HFFc6 (cell line): ENCODE results near the gene ACKR3. TPM values are rescaled to one million over a fixed set of nuclear protein-coding genes. Genes with fewer than 3 reads are reported as not detected.

Experiments
- DNase-seq: peaks from one replicate; pipeline ENCODE4 v3.0.0-alpha.2; 2018
- H3K27ac Mint-ChIP-seq: 2 replicates; pipeline ENCODE4 v1.8.0; 2020; ENCODE audit warnings: mild to moderate bottlenecking, mixed read lengths
- H3K27me3 Mint-ChIP-seq: 2 replicates; pipeline ENCODE4 v1.8.0; 2021; ENCODE audit warnings: mild to moderate bottlenecking, moderate library complexity, mixed read lengths; ENCODE audit not compliant: insufficient read depth
- H3K36me3 Mint-ChIP-seq: 2 replicates; pipeline ENCODE4 v1.8.0; 2021; ENCODE audit warnings: low read depth, mixed read lengths
- H3K4me1 Mint-ChIP-seq: 2 replicates; pipeline ENCODE4 v1.8.0; 2020; ENCODE audit warnings: low read depth, mixed read lengths
- H3K4me3 Mint-ChIP-seq: 2 replicates; pipeline ENCODE4 v1.8.0; 2020; ENCODE audit warnings: mild to moderate bottlenecking, moderate library complexity, mixed read lengths
- H3K9me3 Mint-ChIP-seq: 2 replicates; pipeline ENCODE4 v1.8.0; 2020; ENCODE audit warnings: mild to moderate bottlenecking, mixed read lengths
- total RNA-seq, 6 experiments: library from RNA; stranded (reverse); fragmentation: NEBNext Ultra II Directional; extraction: Animal tissue kit (Norgen Biotek cat#: 25700); gene quantifications; 2 replicates in 1 of 6; 3 replicates in 5 of 6; pipeline ENCODE4 v1.2.3, GENCODE V29; 2021
- TF ChIP-seq, protein P1 (sequence below): fragments of 200-600 bp; sonication (generic); IDR thresholded peaks from 2 replicates; pipeline ENCODE4 v1.5.0; 2021; ENCODE audit warnings: antibody characterized with exemption, mild to moderate bottlenecking

Gene ACKR3
- total RNA-seq, 6 experiments from 2014 or later: 0.12 TPM; not detected in 5

DNA sequence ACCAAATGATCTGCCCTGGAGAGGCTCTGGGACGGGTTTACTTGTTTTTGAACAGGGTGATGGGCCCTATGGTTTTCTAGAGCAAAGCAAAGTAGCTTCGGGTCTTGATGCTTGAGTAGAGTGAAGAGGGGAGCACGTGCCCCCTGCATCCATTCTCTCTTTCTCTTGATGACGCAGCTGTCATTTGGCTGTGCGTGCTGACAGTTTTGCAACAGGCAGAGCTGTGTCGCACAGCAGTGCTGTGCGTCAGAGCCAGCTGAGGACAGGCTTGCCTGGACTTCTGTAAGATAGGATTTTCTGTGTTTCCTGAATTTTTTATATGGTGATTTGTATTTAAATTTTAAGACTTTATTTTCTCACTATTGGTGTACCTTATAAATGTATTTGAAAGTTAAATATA lies 11.9 kb downstream of the ACKR3 start:
- DNase-seq: no peak
- peaks cover 13% of the 10 kb centered on the region for H3K27me3 Mint-ChIP-seq
- TF ChIP-seq, protein P1, sequence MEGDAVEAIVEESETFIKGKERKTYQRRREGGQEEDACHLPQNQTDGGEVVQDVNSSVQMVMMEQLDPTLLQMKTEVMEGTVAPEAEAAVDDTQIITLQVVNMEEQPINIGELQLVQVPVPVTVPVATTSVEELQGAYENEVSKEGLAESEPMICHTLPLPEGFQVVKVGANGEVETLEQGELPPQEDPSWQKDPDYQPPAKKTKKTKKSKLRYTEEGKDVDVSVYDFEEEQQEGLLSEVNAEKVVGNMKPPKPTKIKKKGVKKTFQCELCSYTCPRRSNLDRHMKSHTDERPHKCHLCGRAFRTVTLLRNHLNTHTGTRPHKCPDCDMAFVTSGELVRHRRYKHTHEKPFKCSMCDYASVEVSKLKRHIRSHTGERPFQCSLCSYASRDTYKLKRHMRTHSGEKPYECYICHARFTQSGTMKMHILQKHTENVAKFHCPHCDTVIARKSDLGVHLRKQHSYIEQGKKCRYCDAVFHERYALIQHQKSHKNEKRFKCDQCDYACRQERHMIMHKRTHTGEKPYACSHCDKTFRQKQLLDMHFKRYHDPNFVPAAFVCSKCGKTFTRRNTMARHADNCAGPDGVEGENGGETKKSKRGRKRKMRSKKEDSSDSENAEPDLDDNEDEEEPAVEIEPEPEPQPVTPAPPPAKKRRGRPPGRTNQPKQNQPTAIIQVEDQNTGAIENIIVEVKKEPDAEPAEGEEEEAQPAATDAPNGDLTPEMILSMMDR: no peak
- H3K9me3 Mint-ChIP-seq: peaks cover 39% of the 10 kb centered on the region
- no peak overlapping the region for H3K4me3 Mint-ChIP-seq
- H3K4me1 Mint-ChIP-seq: no peaks in the 10 kb centered on the region
- H3K27ac Mint-ChIP-seq: no peak overlapping the region
- H3K36me3 Mint-ChIP-seq: peaks cover 10% of the 10 kb centered on the region; the same call in 1 of the 2 replicates

DNA sequence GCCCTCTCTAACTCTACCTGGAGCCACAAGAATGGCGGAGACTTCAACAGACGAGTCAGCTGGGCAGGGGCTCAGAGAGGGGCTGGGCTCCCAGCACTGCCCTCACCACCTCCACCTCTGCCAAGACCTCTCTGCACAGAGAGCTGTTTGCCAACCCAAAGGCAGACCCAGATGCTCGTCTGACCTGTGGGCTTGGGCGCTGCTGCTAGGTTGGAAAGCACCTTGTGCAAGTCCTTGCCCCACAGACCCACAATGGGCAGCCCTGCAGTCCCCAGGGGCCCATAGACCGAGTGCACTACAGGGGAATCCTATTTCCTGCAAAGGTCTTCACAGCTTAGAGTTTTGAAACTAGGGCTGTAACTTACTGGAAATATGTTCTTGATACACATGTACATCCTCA lies 13.3 kb downstream of the ACKR3 start:
- H3K27ac Mint-ChIP-seq: no peak overlapping the region
- peaks cover 10% of the 10 kb centered on the region; the same call in 1 of the 2 replicates for H3K36me3 Mint-ChIP-seq
- no peaks in the 10 kb centered on the region for H3K4me1 Mint-ChIP-seq
- DNase-seq: no peak
- H3K27me3 Mint-ChIP-seq: peaks cover 13% of the 10 kb centered on the region
- peaks cover 29% of the 10 kb centered on the region for H3K9me3 Mint-ChIP-seq
- TF ChIP-seq, protein P1: no peak
- H3K4me3 Mint-ChIP-seq: no peak overlapping the region

DNA sequence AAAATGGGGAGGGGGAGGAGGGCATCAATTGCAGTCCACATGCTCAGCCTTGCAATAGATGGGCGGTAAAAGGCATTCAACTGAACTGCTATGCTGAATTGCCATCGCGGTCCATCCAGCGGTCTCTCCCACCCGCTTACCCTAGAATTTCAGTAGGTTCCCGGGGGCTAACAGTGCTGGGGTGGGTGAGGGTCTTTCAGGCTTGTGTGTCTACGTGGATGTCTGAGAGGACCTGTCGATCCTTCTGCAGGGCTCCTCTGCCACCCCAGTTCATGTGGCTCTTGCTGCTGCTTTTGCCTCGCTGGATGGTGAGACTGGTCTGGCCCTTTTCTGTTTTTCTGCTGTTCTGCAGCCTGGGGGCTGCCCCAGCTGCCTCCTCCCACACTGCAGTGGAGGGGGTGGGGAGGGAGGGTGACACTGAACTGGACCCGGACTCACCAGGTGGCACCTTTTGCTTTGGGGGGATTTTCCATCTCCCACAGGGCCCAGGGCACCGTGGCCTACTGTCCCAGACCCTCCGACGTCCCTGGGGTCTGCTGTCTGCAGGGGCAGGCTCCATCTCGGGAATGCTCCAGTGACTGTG lies 14.1 kb downstream of the ACKR3 start:
- Mint-ChIP-seq H3K9me3 (peaks cover 35% of the 10 kb centered on the region), H3K36me3 (peaks cover 10% of the 10 kb centered on the region; the same call in 1 of the 2 replicates), H3K4me3 (no peak overlapping the region), H3K27ac (no peak overlapping the region), H3K4me1 (no peaks in the 10 kb centered on the region), H3K27me3 (peaks cover 7% of the 10 kb centered on the region)
- DNase-seq: no peak
- TF ChIP-seq, protein P1: no peak

DNA sequence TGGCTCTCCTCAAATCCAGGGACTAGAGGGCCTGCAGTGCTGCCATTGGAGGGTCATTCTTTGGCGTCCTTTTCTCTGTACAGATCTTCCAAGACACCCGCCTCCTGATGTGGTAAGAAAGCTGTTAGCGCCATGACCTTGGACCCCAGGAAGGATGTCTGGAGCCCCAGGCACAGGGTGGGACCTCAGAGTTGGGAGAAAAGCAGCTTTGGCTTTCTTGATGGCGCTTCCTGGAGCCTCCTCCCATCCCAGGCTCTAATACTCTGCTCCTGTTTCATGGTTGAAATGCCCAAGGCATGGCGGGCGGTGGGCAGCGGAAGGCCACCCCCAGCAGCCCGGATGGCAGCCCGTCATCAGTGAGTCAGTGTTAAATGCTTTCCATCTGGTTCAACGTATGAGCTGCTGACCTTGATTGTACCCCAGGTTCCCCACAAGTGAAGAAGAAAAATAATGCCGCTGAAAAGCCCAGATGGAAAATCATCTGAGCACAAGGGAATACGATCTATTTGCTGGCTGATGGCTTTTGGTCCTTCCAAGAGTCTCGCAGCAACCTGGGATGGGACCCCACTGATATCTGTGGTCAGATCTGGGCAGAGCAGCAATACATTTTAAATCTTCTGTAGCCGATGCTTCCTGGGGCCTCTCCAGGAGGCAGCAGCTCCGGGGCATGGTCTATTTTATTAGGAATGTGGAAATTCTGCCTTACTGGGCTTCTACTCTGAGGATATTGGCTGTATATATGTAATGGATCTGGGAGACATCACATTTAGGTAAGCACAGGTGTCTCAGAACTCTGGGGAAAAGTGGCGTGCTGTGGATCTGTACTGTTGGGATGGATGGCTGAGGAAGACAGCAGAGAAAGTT lies 15.1 kb downstream of the ACKR3 start:
- Mint-ChIP-seq H3K36me3 (peaks cover 10% of the 10 kb centered on the region; the same call in 1 of the 2 replicates), H3K4me1 (no peaks in the 10 kb centered on the region), H3K27me3 (peaks cover 6% of the 10 kb centered on the region), H3K4me3 (no peak overlapping the region), H3K9me3 (peaks cover 40% of the 10 kb centered on the region), H3K27ac (no peak overlapping the region)
- TF ChIP-seq, protein P1: no peak
- DNase-seq: no peak

DNA sequence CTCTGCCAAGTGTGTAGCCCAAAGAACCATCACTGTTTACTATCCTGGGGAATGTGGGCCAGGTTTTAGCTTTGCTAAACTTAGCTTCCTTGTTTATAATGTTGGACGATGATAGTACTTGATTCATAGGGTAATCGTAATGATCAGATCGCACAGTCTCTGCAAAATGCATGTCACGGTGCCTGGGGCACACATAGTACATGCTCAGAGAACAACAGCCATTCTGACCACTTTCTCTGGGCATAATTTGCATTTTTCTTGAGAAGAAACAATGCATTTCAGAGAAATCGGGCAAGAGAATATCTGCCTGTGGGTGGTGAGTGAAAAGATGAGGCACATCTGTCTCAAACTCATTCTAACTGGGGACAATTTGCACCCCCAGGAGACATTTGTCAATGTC lies 16.3 kb downstream of the ACKR3 start:
- Mint-ChIP-seq H3K4me3 (no peak overlapping the region), H3K36me3 (peaks cover 4% of the 10 kb centered on the region; the same call in 1 of the 2 replicates), H3K4me1 (no peaks in the 10 kb centered on the region), H3K9me3 (peaks cover 30% of the 10 kb centered on the region), H3K27me3 (peaks cover 5% of the 10 kb centered on the region; the same call in 1 of the 2 replicates), H3K27ac (no peak overlapping the region)
- DNase-seq: no peak
- TF ChIP-seq, protein P1: no peak
